Activated T-cell treated with anti-CD3 and anti-CD28 coated beads, Interleukin-2, amount 50 U/mL, for 72 hours (primary cell): Measurements from ENCODE around the gene TRAPPC3. TPM values are rescaled to one million over a fixed set of nuclear protein-coding genes. Genes with fewer than 3 reads are reported as not detected.

Experiments used
- ATAC-seq, 2 donors: fragments of 150-1000 bp; cut with Tn5 transposase; replicated peaks in 1 of 2; 2 replicates each; pipeline ENCODE4 v1.10.0; 2021; ENCODE audit warnings: moderate library complexity in 2 of 2, mild to moderate bottlenecking in 1 of 2
- DNase-seq, 2 donors: peaks; one replicate each; pipeline ENCODE4 v3.0.0; 2021 to 2022; ENCODE audit warnings: mixed read lengths in 1 of 2
- H3K27ac Mint-ChIP-seq: one replicate; pipeline ENCODE4 v1.8.0; 2022; ENCODE audit warnings: mild to moderate bottlenecking, moderate library complexity, mixed read lengths
- H3K27me3 Mint-ChIP-seq: one replicate; pipeline ENCODE4 v1.8.0; 2022; ENCODE audit warnings: low read depth, mixed read lengths
- H3K36me3 Mint-ChIP-seq, 2 donors: one replicate each; pipeline ENCODE4 v1.8.0; 2022; ENCODE audit warnings: mixed read lengths in 2 of 2, mild to moderate bottlenecking in 1 of 2; ENCODE audit not compliant: insufficient read depth in 2 of 2
- H3K4me1 Mint-ChIP-seq: one replicate; pipeline ENCODE4 v1.8.0; 2022; ENCODE audit warnings: low read depth, mixed read lengths
- H3K4me3 Mint-ChIP-seq, 2 donors: one replicate each; pipeline ENCODE4 v1.8.0; 2022; ENCODE audit warnings: mild to moderate bottlenecking in 2 of 2, mixed read lengths in 2 of 2, moderate library complexity in 2 of 2
- H3K9me3 Mint-ChIP-seq, 2 donors: one replicate each; pipeline ENCODE4 v1.8.0; 2022; ENCODE audit warnings: mixed read lengths in 2 of 2
- total RNA-seq, 2 donors: library from RNA; stranded (reverse); gene quantifications; one replicate each; pipeline ENCODE4 v1.2.3, GENCODE V29; 2022

The TRAPPC3 gene
- total RNA-seq, 2 donors from 2014 or later, result 46.2 to 56.2 TPM

GRCh38 chr1:36174713-36175112 lies 25.4 kb upstream of the TRAPPC3 start:
- H3K36me3 Mint-ChIP-seq, result peaks cover 4 to 6% of the 10 kb centered on the region in 2 donors
- H3K4me3 Mint-ChIP-seq, result no peak overlapping the region
- ATAC-seq (no peak), DNase-seq (no peak)
- no peaks in the 10 kb centered on the region for H3K9me3 Mint-ChIP-seq
- H3K27me3 Mint-ChIP-seq, result no peaks in the 10 kb centered on the region
- H3K4me1 Mint-ChIP-seq, result peaks cover 6% of the 10 kb centered on the region
- H3K27ac Mint-ChIP-seq, result no peak overlapping the region

GRCh38 chr1:36172983-36173382 lies 23.7 kb upstream of the TRAPPC3 start:
- no peak for DNase-seq
- Mint-ChIP-seq H3K36me3 (peaks cover 3 to 5% of the 10 kb centered on the region in 2 donors), H3K27me3 (no peaks in the 10 kb centered on the region), H3K27ac (peak overlapping the region; percentile 73), H3K9me3 (no peaks in the 10 kb centered on the region), H3K4me3 (no peak overlapping the region), H3K4me1 (peaks cover 6% of the 10 kb centered on the region)
- ATAC-seq, result no peak

- Mint-ChIP-seq H3K36me3 (peaks cover 3 to 5% of the 10 kb centered on the region in 2 donors), H3K9me3 (no peaks in the 10 kb centered on the region), H3K27me3 (no peaks in the 10 kb centered on the region), H3K4me3 (no peak overlapping the region), H3K4me1 (peaks cover 6% of the 10 kb centered on the region), H3K27ac (no peak overlapping the region)
- ATAC-seq (no peak), DNase-seq (no peak)
Observed at GRCh38 chr1:36172017-36172747, 22.9 kb upstream of the TRAPPC3 start.

GRCh38 chr1:36170643-36171412 lies 21.5 kb upstream of the TRAPPC3 start:
- ATAC-seq (no peak), DNase-seq (no peak)
- Mint-ChIP-seq H3K27ac (no peak overlapping the region), H3K4me3 (no peak overlapping the region), H3K4me1 (peaks cover 19% of the 10 kb centered on the region), H3K36me3 (peaks cover 3 to 13% of the 10 kb centered on the region in 2 donors), H3K9me3 (no peaks in the 10 kb centered on the region), H3K27me3 (no peaks in the 10 kb centered on the region)

GRCh38 chr1:36168514-36168913 lies 19.2 kb upstream of the TRAPPC3 start:
- Mint-ChIP-seq H3K4me1 (peaks cover 38% of the 10 kb centered on the region), H3K9me3 (no peaks in the 10 kb centered on the region), H3K27ac (no peak overlapping the region), H3K27me3 (no peaks in the 10 kb centered on the region), H3K36me3 (peaks cover 2 to 11% of the 10 kb centered on the region in 2 donors), H3K4me3 (no peak overlapping the region)
- DNase-seq, result no peak
- no peak for ATAC-seq

GRCh38 chr1:36166938-36167905 lies 17.9 kb upstream of the TRAPPC3 start:
- peaks cover 49% of the 10 kb centered on the region for H3K4me1 Mint-ChIP-seq
- peak overlapping the region; percentile 40 for H3K27ac Mint-ChIP-seq
- ATAC-seq (no peak), DNase-seq (no peak)
- H3K27me3 Mint-ChIP-seq, result no peaks in the 10 kb centered on the region
- peaks cover 2 to 11% of the 10 kb centered on the region in 2 donors for H3K36me3 Mint-ChIP-seq
- H3K4me3 Mint-ChIP-seq, result no peak overlapping the region
- H3K9me3 Mint-ChIP-seq, result no peaks in the 10 kb centered on the region

- ATAC-seq, result no peak
- Mint-ChIP-seq H3K4me1 (peaks cover 60% of the 10 kb centered on the region), H3K4me3 (no peak overlapping the region), H3K27me3 (no peaks in the 10 kb centered on the region), H3K9me3 (no peaks in the 10 kb centered on the region), H3K36me3 (peaks cover 3 to 11% of the 10 kb centered on the region in 2 donors), H3K27ac (peak overlapping the region; percentile 44)
- DNase-seq, result no peak
Observed at GRCh38 chr1:36166136-36166535, 16.9 kb upstream of the TRAPPC3 start.

GRCh38 chr1:36165145-36165544 lies 15.9 kb upstream of the TRAPPC3 start:
- DNase-seq, result no peak
- Mint-ChIP-seq H3K4me3 (no peak overlapping the region), H3K27ac (no peak overlapping the region), H3K36me3 (peaks cover 3 to 11% of the 10 kb centered on the region in 2 donors), H3K9me3 (no peaks in the 10 kb centered on the region), H3K4me1 (peaks cover 62% of the 10 kb centered on the region), H3K27me3 (no peaks in the 10 kb centered on the region)
- ATAC-seq, result no peak

GRCh38 chr1:36164361-36164760 lies 15.1 kb upstream of the TRAPPC3 start:
- ATAC-seq (no peak), DNase-seq (no peak)
- Mint-ChIP-seq H3K27me3 (no peaks in the 10 kb centered on the region), H3K4me3 (no peak overlapping the region), H3K36me3 (peaks cover 3 to 11% of the 10 kb centered on the region in 2 donors), H3K27ac (peak overlapping the region; percentile 14), H3K9me3 (no peaks in the 10 kb centered on the region), H3K4me1 (peaks cover 68% of the 10 kb centered on the region)

GRCh38 chr1:36163426-36163825 lies 14.1 kb upstream of the TRAPPC3 start:
- Mint-ChIP-seq H3K27ac (peak overlapping the region; percentile 39), H3K4me3 (no peak overlapping the region), H3K9me3 (no peaks in the 10 kb centered on the region), H3K36me3 (peaks cover 3 to 9% of the 10 kb centered on the region in 2 donors), H3K4me1 (peaks cover 76% of the 10 kb centered on the region), H3K27me3 (no peaks in the 10 kb centered on the region)
- DNase-seq, result no peak
- no peak for ATAC-seq

GRCh38 chr1:36162680-36163239 lies 13.5 kb upstream of the TRAPPC3 start:
- Mint-ChIP-seq H3K36me3 (peaks cover 3 to 9% of the 10 kb centered on the region in 2 donors), H3K27ac (peak overlapping the region; percentile 89), H3K9me3 (no peaks in the 10 kb centered on the region), H3K4me3 (peak overlapping the region; percentile 80 to 87), H3K4me1 (peaks cover 83% of the 10 kb centered on the region), H3K27me3 (no peaks in the 10 kb centered on the region)
- DNase-seq (no peak), ATAC-seq (no peak)

- peak overlapping the region; percentile 89 for H3K27ac Mint-ChIP-seq
- no peaks in the 10 kb centered on the region for H3K27me3 Mint-ChIP-seq
- peaks cover 3 to 10% of the 10 kb centered on the region in 2 donors for H3K36me3 Mint-ChIP-seq
- H3K9me3 Mint-ChIP-seq, result no peaks in the 10 kb centered on the region
- DNase-seq (peak; percentile 48 to 51), ATAC-seq (peak; percentile 12 to 34)
- H3K4me1 Mint-ChIP-seq, result peaks cover 87% of the 10 kb centered on the region
- H3K4me3 Mint-ChIP-seq, result peak overlapping the region; percentile 80 to 87
Observed at GRCh38 chr1:36161641-36162531, 12.6 kb upstream of the TRAPPC3 start.
